Lung (tissue), 12 donors: ENCODE results near the gene SPINT2. TPM values are rescaled to one million over a fixed set of nuclear protein-coding genes. Genes with fewer than 3 reads are reported as not detected.

Experiments used
- ATAC-seq: fragments of 200-7000 bp; cut with Tn5 transposase; one replicate; pipeline ENCODE4 v1.9.1; 2020; ENCODE audit warnings: moderate number of reproducible peaks; ENCODE audit not compliant: insufficient read depth, low FRiP score
- DNase-seq, 3 donors: peaks; one replicate each; pipeline ENCODE4 v3.0.0-alpha.2; 2013 to 2017
- H3K27ac ChIP-seq, 2 donors: one replicate each; pipeline ENCODE4 v1.5.1; 2013; ENCODE audit warnings: mild to moderate bottlenecking in 2 of 2, moderate library complexity in 2 of 2, control low read depth in 1 of 2, inconsistent platforms in 1 of 2, low read depth in 1 of 2, low read length in 1 of 2
- H3K27me3 ChIP-seq, 3 donors: one replicate each; pipeline ENCODE4 v1.5.1; 2013; ENCODE audit warnings: low read length in 2 of 3; ENCODE audit not compliant: control insufficient read depth in 3 of 3, insufficient read depth in 3 of 3
- H3K36me3 ChIP-seq, 4 donors: one replicate each; pipeline ENCODE4 v1.5.1; 2013; ENCODE audit warnings: low read length in 4 of 4, mild to moderate bottlenecking in 1 of 4, moderate library complexity in 1 of 4; ENCODE audit not compliant: control insufficient read depth in 4 of 4, insufficient read depth in 4 of 4
- H3K4me1 ChIP-seq, 5 donors: one replicate each; pipeline ENCODE4 v1.5.1; 2013; ENCODE audit warnings: low read length in 5 of 5, mild to moderate bottlenecking in 2 of 5, moderate library complexity in 1 of 5; ENCODE audit not compliant: control insufficient read depth in 5 of 5, insufficient read depth in 5 of 5
- H3K4me3 ChIP-seq: one replicate; pipeline ENCODE4 v1.5.1; 2013; ENCODE audit warnings: mild to moderate bottlenecking, control low read depth, moderate library complexity
- H3K9ac ChIP-seq, 2 donors: one replicate each; pipeline ENCODE4 v1.5.1; 2013; ENCODE audit warnings: low read length in 2 of 2, control low read depth in 1 of 2; ENCODE audit not compliant: insufficient read depth in 1 of 2
- H3K9me3 ChIP-seq, 4 donors: one replicate each; pipeline ENCODE4 v1.5.1; 2013; ENCODE audit warnings: low read length in 3 of 4, mild to moderate bottlenecking in 1 of 4, moderate library complexity in 1 of 4; ENCODE audit not compliant: control insufficient read depth in 4 of 4, insufficient read depth in 3 of 4
- CTCF ChIP-seq: IDR thresholded peaks from 2 replicates; pipeline ENCODE4 v1.5.1; 2012; ENCODE audit warnings: mild to moderate bottlenecking; ENCODE audit errors: control extremely low read depth, extremely low read depth
- WGBS, 2 donors: extraction: QIAGEN DNeasy Blood & Tissue Kit; methylation state at CpG; one replicate each; pipeline ENCODE4 v1.1.7; 2013; 5-methylcytosine and 5-hydroxymethylcytosine counted together
- polyA plus RNA-seq, 2 donors: library from polyadenylated mRNA; stranded (reverse); fragments of 200-250 nt; gene quantifications; one replicate each; pipeline ENCODE4 v1.2.1, GENCODE V29; 2013
- total RNA-seq, 2 donors: library from RNA; depleted of rRNA in 1 of 2; stranded (reverse); fragments of >200 nt in 1 of 2; gene quantifications; one replicate each; pipeline ENCODE4 v1.2.1, GENCODE V29; 2014 to 2021
- donor health status: control.
- donor health status: control.
- donor health status: Bipolar disorder and iron deficiency.
- donor health status: healthy.
- donor health status: DM: yes; HTN: yes; CAD: no.

SPINT2 gene
- total and polyA plus RNA-seq, 4 donors = 145 to 259 (median 247) TPM

GRCh38 chr19:38310279-38310670 is 45.9 kb downstream of the SPINT2 start:
- TF ChIP-seq CTCF = no peak
- ATAC-seq = no peak
- DNase-seq = no peak
- Histone ChIP-seq H3K4me3 (no peak overlapping the region), H3K27me3 (no peaks in the 10 kb centered on the region), H3K4me1 (peaks cover 0 to 7% (median 2%) of the 10 kb centered on the region in 5 donors), H3K9me3 (no peaks in the 10 kb centered on the region), H3K36me3 (peaks cover 0 to 32% (median 10%) of the 10 kb centered on the region in 4 donors), H3K9ac (no peak overlapping the region), H3K27ac (no peak overlapping the region)
- 97 to 100% methylated on average over 2 of the region's 2 CpGs for WGBS, 2 donors

- TF ChIP-seq CTCF = no peak
- H3K4me1 ChIP-seq = peaks cover 0 to 7% (median 3%) of the 10 kb centered on the region in 5 donors
- ATAC-seq (no peak), DNase-seq (no peak)
- H3K27me3 ChIP-seq = no peaks in the 10 kb centered on the region
- no peak overlapping the region for H3K4me3 ChIP-seq
- H3K9me3 ChIP-seq = no peaks in the 10 kb centered on the region
- no peak overlapping the region for H3K9ac ChIP-seq
- WGBS, 2 donors = 91 to 97% methylated on average over 6 of the region's 6 CpGs
- no peak overlapping the region for H3K27ac ChIP-seq
- peaks cover 0 to 28% (median 10%) of the 10 kb centered on the region in 4 donors for H3K36me3 ChIP-seq
Measured at GRCh38 chr19:38310986-38311385, 46.6 kb downstream of the SPINT2 start.

GRCh38 chr19:38315657-38316476 is 51.5 kb downstream of the SPINT2 start, which contains the start of gene YIF1B:
Gene YIF1B (minus strand): TSS chr19:38315947. CDS start chr19:38315917, 30 bp downstream.
- peaks cover 0 to 33% (median 12%) of the 10 kb centered on the region in 5 donors for H3K4me1 ChIP-seq
- H3K9me3 ChIP-seq = no peaks in the 10 kb centered on the region
- DNase-seq (peak; percentile 97 to 99 (median 98)), ATAC-seq (peak; percentile 92)
- no peaks in the 10 kb centered on the region for H3K36me3 ChIP-seq
- H3K9ac ChIP-seq = peak within 1 kb of the TSS; percentile 56 to 87
- peak within 1 kb of the TSS; percentile 57 for H3K4me3 ChIP-seq
- peak within 1 kb of the TSS; percentile 90 to 92 for H3K27ac ChIP-seq
- TF ChIP-seq CTCF = no peak
- WGBS, 2 donors = 1% methylated on average over 64 of the region's 64 CpGs
- H3K27me3 ChIP-seq = peaks cover 0 to 4% (median 0%) of the 10 kb centered on the region in 3 donors
